Hippocampal formation (tissue), 2 donors: ENCODE measurements around the gene LRRC10.
"Not testable (repeated sequence)": the region's sequence is repeated elsewhere in the genome, so short reads cannot be mapped to it uniquely, and the experiment has no call there.

Experiments used
- DNase-seq, 2 donors: peaks; one replicate each; lab custom pipeline; 2025; lab: John Stamatoyannopoulos, UW

LRRC10 gene

GRCh38 chr12:69619050-69619449 is 8.3 kb upstream of the LRRC10 start:
- DNase-seq, result no peak

- DNase-seq, result no peak
These were observed 5.3 kb upstream of the LRRC10 start for GRCh38 chr12:69616025-69616424.

GRCh38 chr12:69613351-69613750 is 2.6 kb upstream of the LRRC10 start:
- DNase-seq, result no peak

- DNase-seq, result no peak
These were observed 581 bp downstream of the LRRC10 start for GRCh38 chr12:69610126-69610525.

- no peak for DNase-seq
These were observed 2.6 kb downstream of the LRRC10 start for GRCh38 chr12:69608114-69608513.

GRCh38 chr12:69604275-69604674 is 6.4 kb downstream of the LRRC10 start:
- not testable (repeated sequence) for DNase-seq

GRCh38 chr12:69603556-69603955 is 7.2 kb downstream of the LRRC10 start:
- DNase-seq, result not testable (repeated sequence)

GRCh38 chr12:69602954-69603353 is 7.8 kb downstream of the LRRC10 start:
- DNase-seq, result no peak

- no peak for DNase-seq
These were observed 8.6 kb downstream of the LRRC10 start for GRCh38 chr12:69601962-69602685.

GRCh38 chr12:69600804-69601203 is 9.9 kb downstream of the LRRC10 start:
- no peak for DNase-seq

GRCh38 chr12:69598174-69598753 is 12.4 kb downstream of the LRRC10 start:
- DNase-seq, result no peak

- DNase-seq, result no peak
These were observed 15.0 kb downstream of the LRRC10 start for GRCh38 chr12:69595689-69596088.

GRCh38 chr12:69589082-69589481 is 21.6 kb downstream of the LRRC10 start:
- DNase-seq, result no peak

- DNase-seq, result no peak
These were observed 22.2 kb downstream of the LRRC10 start for GRCh38 chr12:69588527-69588926.

- DNase-seq, result peak; percentile 94 to 95
These were observed 25.3 kb downstream of the LRRC10 start, which contains the start of gene CCT2 for GRCh38 chr12:69585189-69586062. Gene CCT2, plus strand, starts transcription at chr12:69585459. Its CDS starts 63 bp downstream, at chr12:69585522.

- no peak for DNase-seq
These were observed 27.5 kb downstream of the LRRC10 start for GRCh38 chr12:69583203-69583602.

GRCh38 chr12:69580074-69580473 is 30.6 kb downstream of the LRRC10 start:
- no peak for DNase-seq

GRCh38 chr12:69579029-69579428 is 31.7 kb downstream of the LRRC10 start:
- DNase-seq, result no peak

- no peak for DNase-seq
These were observed 32.4 kb downstream of the LRRC10 start for GRCh38 chr12:69578283-69578682.

- no peak for DNase-seq
These were observed 35.4 kb downstream of the LRRC10 start for GRCh38 chr12:69575346-69575745.

- DNase-seq, result peak; percentile 17 to 52
These were observed 39.9 kb downstream of the LRRC10 start for GRCh38 chr12:69570545-69571399.
